ENCODE measurements around the gene TMEM205. TPM values are rescaled to one million over a fixed set of nuclear protein-coding genes. Genes with fewer than 3 reads are reported as not detected.

The TMEM205 gene
- total and polyA plus RNA-seq, 10 of the 15 experiments (the other 5 are each of a cell fraction or from before 2014, with no cell fraction given) = 27.8 to 144 (median 88.3) TPM

DNA sequence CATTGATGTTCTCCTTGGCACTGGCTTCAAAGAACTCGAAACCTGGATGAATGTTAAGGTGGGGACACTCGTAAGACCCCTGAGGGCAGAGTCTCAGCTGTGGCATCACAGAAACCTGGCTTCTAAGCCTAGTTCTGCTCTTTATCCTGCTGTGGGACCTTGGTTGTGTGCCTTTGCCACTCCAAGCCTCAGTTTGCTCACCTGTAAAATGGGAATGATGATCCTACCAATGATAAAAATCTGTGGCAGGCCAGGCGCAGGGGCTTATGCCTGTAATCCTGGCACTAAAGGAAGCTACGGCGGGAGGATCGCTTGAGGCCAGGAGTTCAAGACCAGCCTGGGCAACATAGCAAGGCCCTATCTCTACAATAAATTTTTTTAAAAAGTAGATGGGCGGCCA, 20.5 kb downstream of the TMEM205 start:
- Histone ChIP-seq H2AFZ (ENCODE audit: control insufficient read depth, low read depth, low read length) (no peak overlapping the region), H3K4me2 (ENCODE audit: control insufficient read depth, insufficient read depth) (no peak overlapping the region), H3K27ac (ENCODE audit: control insufficient read depth, insufficient read depth) (no peak overlapping the region), H3K79me2 (ENCODE audit: control insufficient read depth, insufficient read depth, low read length) (no peaks in the 10 kb centered on the region), H3K36me3 (ENCODE audit: control insufficient read depth in 2 of 2, insufficient read depth in 2 of 2, low read length in 1 of 2) (peaks cover 0 to 5% of the 10 kb centered on the region in 2 experiments; a peak in 2 of 4 replicates), H3K27me3 (replicated peaks in 1 of 2; ENCODE audit: control insufficient read depth in 2 of 2, insufficient read depth in 2 of 2, low read length in 1 of 2) (no peaks in the 10 kb centered on the region), H3K9ac (ENCODE audit: control insufficient read depth, insufficient read depth, low read length) (no peak overlapping the region), H3K4me1 (ENCODE audit: control insufficient read depth, insufficient read depth, low read length) (peaks cover 36% of the 10 kb centered on the region), H3K9me3 (replicated peaks; ENCODE audit: control insufficient read depth, insufficient read depth, low read length) (no peaks in the 10 kb centered on the region), H4K20me1 (ENCODE audit: control insufficient read depth, insufficient read depth) (no peaks in the 10 kb centered on the region), H3K4me3 (no peak overlapping the region)
- POLR2A ChIA-PET = no interaction called here
- FAIRE-seq (no peak), ATAC-seq (no peak), DNase-seq (ENCODE audit: low read depth, low spot score) (no peak)
- no TSS peak for BruUV-seq (replicated peaks)
- 98% methylated on average over 7 of the region's 7 CpGs for WGBS (ENCODE audit: insufficient coverage, insufficient replicate concordance, low lambda C conversion rate, missing lambda C conversion rate)
- TF ChIP-seq KLF5 (IDR thresholded peaks at IDR 0.05; ENCODE audit: partially characterized antibody) (no peak), EED (IDR thresholded peaks at IDR 0.05; ENCODE audit: low read depth) (no peak), FOXM1 (IDR thresholded peaks at IDR 0.05; ENCODE audit: low read depth, low read length) (no peak), NFYB (IDR thresholded peaks at IDR 0.05; ENCODE audit: insufficient read depth, low read depth, low read length) (no peak), NR2F1 (conservative IDR thresholded peaks at IDR 0.05) (no peak), HDAC6 (IDR thresholded peaks at IDR 0.05; ENCODE audit: unreplicated experiment) (no peak)
- TF ChIP-seq, protein P1, sequence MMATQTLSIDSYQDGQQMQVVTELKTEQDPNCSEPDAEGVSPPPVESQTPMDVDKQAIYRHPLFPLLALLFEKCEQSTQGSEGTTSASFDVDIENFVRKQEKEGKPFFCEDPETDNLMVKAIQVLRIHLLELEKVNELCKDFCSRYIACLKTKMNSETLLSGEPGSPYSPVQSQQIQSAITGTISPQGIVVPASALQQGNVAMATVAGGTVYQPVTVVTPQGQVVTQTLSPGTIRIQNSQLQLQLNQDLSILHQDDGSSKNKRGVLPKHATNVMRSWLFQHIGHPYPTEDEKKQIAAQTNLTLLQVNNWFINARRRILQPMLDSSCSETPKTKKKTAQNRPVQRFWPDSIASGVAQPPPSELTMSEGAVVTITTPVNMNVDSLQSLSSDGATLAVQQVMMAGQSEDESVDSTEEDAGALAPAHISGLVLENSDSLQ (IDR thresholded peaks at IDR 0.05) = no peak
- TF ChIP-seq, protein P2, sequence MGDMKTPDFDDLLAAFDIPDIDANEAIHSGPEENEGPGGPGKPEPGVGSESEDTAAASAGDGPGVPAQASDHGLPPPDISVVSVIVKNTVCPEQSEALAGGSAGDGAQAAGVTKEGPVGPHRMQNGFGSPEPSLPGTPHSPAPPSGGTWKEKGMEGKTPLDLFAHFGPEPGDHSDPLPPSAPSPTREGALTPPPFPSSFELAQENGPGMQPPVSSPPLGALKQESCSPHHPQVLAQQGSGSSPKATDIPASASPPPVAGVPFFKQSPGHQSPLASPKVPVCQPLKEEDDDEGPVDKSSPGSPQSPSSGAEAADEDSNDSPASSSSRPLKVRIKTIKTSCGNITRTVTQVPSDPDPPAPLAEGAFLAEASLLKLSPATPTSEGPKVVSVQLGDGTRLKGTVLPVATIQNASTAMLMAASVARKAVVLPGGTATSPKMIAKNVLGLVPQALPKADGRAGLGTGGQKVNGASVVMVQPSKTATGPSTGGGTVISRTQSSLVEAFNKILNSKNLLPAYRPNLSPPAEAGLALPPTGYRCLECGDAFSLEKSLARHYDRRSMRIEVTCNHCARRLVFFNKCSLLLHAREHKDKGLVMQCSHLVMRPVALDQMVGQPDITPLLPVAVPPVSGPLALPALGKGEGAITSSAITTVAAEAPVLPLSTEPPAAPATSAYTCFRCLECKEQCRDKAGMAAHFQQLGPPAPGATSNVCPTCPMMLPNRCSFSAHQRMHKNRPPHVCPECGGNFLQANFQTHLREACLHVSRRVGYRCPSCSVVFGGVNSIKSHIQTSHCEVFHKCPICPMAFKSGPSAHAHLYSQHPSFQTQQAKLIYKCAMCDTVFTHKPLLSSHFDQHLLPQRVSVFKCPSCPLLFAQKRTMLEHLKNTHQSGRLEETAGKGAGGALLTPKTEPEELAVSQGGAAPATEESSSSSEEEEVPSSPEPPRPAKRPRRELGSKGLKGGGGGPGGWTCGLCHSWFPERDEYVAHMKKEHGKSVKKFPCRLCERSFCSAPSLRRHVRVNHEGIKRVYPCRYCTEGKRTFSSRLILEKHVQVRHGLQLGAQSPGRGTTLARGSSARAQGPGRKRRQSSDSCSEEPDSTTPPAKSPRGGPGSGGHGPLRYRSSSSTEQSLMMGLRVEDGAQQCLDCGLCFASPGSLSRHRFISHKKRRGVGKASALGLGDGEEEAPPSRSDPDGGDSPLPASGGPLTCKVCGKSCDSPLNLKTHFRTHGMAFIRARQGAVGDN (IDR thresholded peaks at IDR 0.05) = no peak
- intact Hi-C loops (cut with micrococcal nuclease; ENCODE audit: unreplicated experiment) (no loop called here), in situ Hi-C loops (cut with MboI) (no loop called here)
- CTCF ChIA-PET = interaction anchor here (1.3 kb wide), 1 partner anchor 50 kb away, joined by 3 read pairs; no protein-coding TSS in a partner anchor
- RAD21 ChIA-PET (ENCODE audit: unreplicated experiment) = interaction anchor here (1.1 to 1.3 kb wide), 3 partner anchors 14 to 49 kb away, joined by 3 to 4 read pairs (median 3); partner anchors contain the start of genes CCDC159, RAB3D, SWSAP1 and TMEM205
- SMC1A ChIA-PET (ENCODE audit: uncharacterized antibody, unreplicated experiment) = interaction anchor here (0.7 to 2.0 kb wide), 2 partner anchors 21 to 262 kb away, joined by 3 to 4 read pairs; partner anchors contain the start of genes CCDC159 and TMEM205
